ENCODE results near the gene SLC6A6. TPM values are rescaled to one million over a fixed set of nuclear protein-coding genes. Genes with fewer than 3 reads are reported as not detected.

The SLC6A6 gene
- polyA plus RNA-seq, 3 donors from 2014 or later: 4.7 to 8.0 (median 6.9) TPM

Other genes starting within 250 kb of the SLC6A6 start
- 10 to 100 TPM; 20.3 to 32.2 (median 22.6) TPM for gene XPC, start 224.0 kb upstream of the SLC6A6 start, polyA plus RNA-seq
- gene LSM3, start 223.8 kb upstream of the SLC6A6 start, polyA plus RNA-seq: 10 to 100 TPM; 28.3 to 38.3 (median 31.5) TPM
- not detected for gene GRIP2, start 137.7 kb downstream of the SLC6A6 start, polyA plus RNA-seq
- 10 to 100 TPM; 12.2 to 29.4 (median 14.0) TPM for gene CCDC174, start 249.2 kb downstream of the SLC6A6 start, polyA plus RNA-seq

All from immature natural killer cell (primary cell).